Measurements from ENCODE around the gene HLX. TPM values are rescaled to one million over a fixed set of nuclear protein-coding genes. Genes with fewer than 3 reads are reported as not detected.

Gene HLX
- total RNA-seq, 2 experiments from 2014 or later = 0.27 to 0.39 TPM

GRCh38 chr1:220843481-220844011 is 35.7 kb upstream of the HLX start:
- CTCF ChIA-PET = no interaction called here

DNA sequence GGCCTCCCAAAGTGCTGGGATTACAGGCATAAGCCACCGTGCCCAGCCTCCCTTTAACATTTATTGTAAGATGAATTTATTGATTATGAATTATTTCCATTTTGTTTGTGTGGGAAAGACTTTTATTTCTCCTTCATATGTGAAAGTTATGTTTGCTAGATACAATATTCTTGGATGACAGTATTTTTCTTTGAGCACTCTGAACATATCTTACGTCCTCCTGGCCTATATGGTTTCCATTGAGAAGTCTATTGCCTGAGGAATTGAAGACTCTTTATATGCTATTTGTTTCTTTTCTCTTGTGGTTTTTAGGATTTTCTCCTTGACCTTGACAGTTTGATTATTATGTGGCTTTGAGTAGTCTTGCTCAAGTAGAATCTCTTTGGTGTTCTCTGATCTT is 26.8 kb upstream of the HLX start:
- Mint-ChIP-seq H3K9me3 (peaks cover 23% of the 10 kb centered on the region), H3K36me3 (ENCODE audit: low read depth) (no peaks in the 10 kb centered on the region), H3K4me3 (no peak overlapping the region), H3K27ac (no peak overlapping the region), H3K4me1 (ENCODE audit: low read depth) (no peaks in the 10 kb centered on the region), H3K27me3 (peaks cover 3% of the 10 kb centered on the region)
- TF ChIP-seq CTCF (IDR thresholded peaks at IDR 0.05) = no peak
- POLR2A ChIA-PET = no interaction called here
- Histone ChIP-seq H3K27me3 (ENCODE audit: control insufficient read depth in 1 of 2, insufficient read depth in 2 of 2, low read length in 2 of 2) (no peaks in the 10 kb centered on the region), H3K4me1 (ENCODE audit: insufficient read depth, low read length) (no peaks in the 10 kb centered on the region), H3K27ac (ENCODE audit: low read depth in 1 of 2, low read length in 2 of 2) (no peak overlapping the region), H3K4me3 (ENCODE audit: low read length) (no peak overlapping the region), H3K36me3 (ENCODE audit: insufficient read depth, low read length) (no peaks in the 10 kb centered on the region), H3K9me3 (ENCODE audit: control insufficient read depth in 1 of 2, insufficient read depth in 1 of 2, low read length in 2 of 2) (peaks cover 5 to 12% of the 10 kb centered on the region in 2 experiments)
- ATAC-seq (ENCODE audit: poor library complexity) (no peak), DNase-seq (no peak)
- intact Hi-C loops (cut with DNase I, micrococcal nuclease) = no loop called here
- CTCF ChIA-PET = no interaction called here

More at GRCh38 chr1:220843481-220844011, 35.7 kb upstream of the HLX start:
- no peak overlapping the region for H3K4me3 ChIP-seq (ENCODE audit: low read length)
- H3K27me3 ChIP-seq (ENCODE audit: control insufficient read depth in 1 of 2, insufficient read depth in 2 of 2, low read length in 2 of 2) = no peaks in the 10 kb centered on the region
- no peaks in the 10 kb centered on the region for H3K4me1 Mint-ChIP-seq (ENCODE audit: low read depth)
- no peaks in the 10 kb centered on the region for H3K36me3 ChIP-seq (ENCODE audit: insufficient read depth, low read length)
- H3K4me1 ChIP-seq (ENCODE audit: insufficient read depth, low read length) = no peaks in the 10 kb centered on the region
- intact Hi-C loops (cut with DNase I, micrococcal nuclease) = no loop called here
- ATAC-seq (ENCODE audit: poor library complexity) (no peak), DNase-seq (no peak)
- no peak overlapping the region for H3K27ac Mint-ChIP-seq
- no peak for TF ChIP-seq CTCF (IDR thresholded peaks at IDR 0.05)
- H3K9me3 ChIP-seq (ENCODE audit: control insufficient read depth in 1 of 2, insufficient read depth in 1 of 2, low read length in 2 of 2) = no peaks in the 10 kb centered on the region
- POLR2A ChIA-PET = no interaction called here
- H3K9me3 Mint-ChIP-seq = no peaks in the 10 kb centered on the region
- H3K27ac ChIP-seq (ENCODE audit: low read depth in 1 of 2, low read length in 2 of 2) = no peak overlapping the region
- no peak overlapping the region for H3K4me3 Mint-ChIP-seq
- H3K36me3 Mint-ChIP-seq (ENCODE audit: low read depth) = no peaks in the 10 kb centered on the region
- H3K27me3 Mint-ChIP-seq = peaks cover 14% of the 10 kb centered on the region

- Mint-ChIP-seq H3K4me1 (ENCODE audit: low read depth) (peaks cover 5% of the 10 kb centered on the region), H3K9me3 (peaks cover 5% of the 10 kb centered on the region), H3K27me3 (peaks cover 78% of the 10 kb centered on the region), H3K4me3 (no peak overlapping the region), H3K27ac (no peak overlapping the region), H3K36me3 (ENCODE audit: low read depth) (no peaks in the 10 kb centered on the region)
- DNase-seq (no peak), ATAC-seq (ENCODE audit: poor library complexity) (no peak)
- Histone ChIP-seq H3K9me3 (ENCODE audit: control insufficient read depth in 1 of 2, insufficient read depth in 1 of 2, low read length in 2 of 2) (peaks cover 6 to 10% of the 10 kb centered on the region in 2 experiments), H3K27ac (ENCODE audit: low read depth in 1 of 2, low read length in 2 of 2) (no peak overlapping the region), H3K27me3 (ENCODE audit: control insufficient read depth in 1 of 2, insufficient read depth in 2 of 2, low read length in 2 of 2) (peaks cover 35 to 62% of the 10 kb centered on the region in 2 experiments), H3K36me3 (ENCODE audit: insufficient read depth, low read length) (no peaks in the 10 kb centered on the region), H3K4me1 (ENCODE audit: insufficient read depth, low read length) (peaks cover 2% of the 10 kb centered on the region), H3K4me3 (ENCODE audit: low read length) (no peak overlapping the region)
- POLR2A ChIA-PET = no interaction called here
- TF ChIP-seq CTCF (IDR thresholded peaks at IDR 0.05) = no peak
- CTCF ChIA-PET = no interaction called here
- intact Hi-C loops (cut with DNase I, micrococcal nuclease) = no loop called here
These were observed 6.9 kb upstream of the HLX start for GRCh38 chr1:220872296-220872695.
